Astrocyte (in vitro differentiated cells and primary cell): ENCODE measurements around the gene GPC3. TPM values are rescaled to one million over a fixed set of nuclear protein-coding genes. Genes with fewer than 3 reads are reported as not detected.

Experiments
- DNase-seq: peaks from one replicate; pipeline ENCODE4 v3.0.0-alpha.2; 2010; ENCODE audit warnings: low read depth
- FAIRE-seq: peaks from 2 replicates; lab custom pipeline; 2011; peaks lifted over from hg19 to GRCh38; lab: Jason Lieb, UNC
- H2AFZ ChIP-seq: 2 replicates; pipeline ENCODE4 v1.6.0; 2012; ENCODE audit warnings: low read depth, low read length, inconsistent platforms
- H3K27ac ChIP-seq: 2 replicates; pipeline ENCODE4 v1.5.1; 2011; ENCODE audit warnings: low read depth, low read length, inconsistent platforms
- H3K27me3 ChIP-seq: 2 replicates; pipeline ENCODE4 v1.6.0; 2011; ENCODE audit warnings: low read length, inconsistent platforms; ENCODE audit not compliant: insufficient read depth
- H3K36me3 ChIP-seq: 2 replicates; pipeline ENCODE4 v1.5.1; 2011; ENCODE audit warnings: low read length, inconsistent platforms; ENCODE audit not compliant: insufficient read depth
- H3K4me1 ChIP-seq: 2 replicates; pipeline ENCODE4 v1.5.1; 2011; ENCODE audit warnings: low read length, inconsistent platforms; ENCODE audit not compliant: insufficient read depth
- H3K4me2 ChIP-seq: 2 replicates; pipeline ENCODE4 v1.6.0; 2012; ENCODE audit warnings: low read length, inconsistent platforms
- H3K4me3 ChIP-seq: 2 replicates; pipeline ENCODE4 v1.5.1; 2011; ENCODE audit warnings: low read depth, mild to moderate bottlenecking, low read length, inconsistent platforms; ENCODE audit not compliant: insufficient read depth
- H3K79me2 ChIP-seq: 2 replicates; pipeline ENCODE4 v1.6.0; 2012; ENCODE audit warnings: mild to moderate bottlenecking, low read length, inconsistent platforms; ENCODE audit not compliant: insufficient read depth
- H3K9ac ChIP-seq: 2 replicates; pipeline ENCODE4 v1.6.0; 2012; ENCODE audit warnings: mild to moderate bottlenecking, low read length, inconsistent platforms
- H3K9me3 ChIP-seq: 2 replicates; pipeline ENCODE4 v1.5.1; 2012; ENCODE audit warnings: low read depth, mild to moderate bottlenecking, low read length, inconsistent platforms; ENCODE audit not compliant: insufficient read depth
- H4K20me1 ChIP-seq: 2 replicates; pipeline ENCODE4 v1.6.0; 2012; ENCODE audit warnings: low read length, inconsistent platforms; ENCODE audit not compliant: insufficient read depth
- H3K27ac Mint-ChIP-seq: one replicate; pipeline ENCODE4 v1.8.0; 2021; ENCODE audit warnings: mild to moderate bottlenecking, mixed read lengths; ENCODE audit not compliant: unreplicated experiment
- H3K27me3 Mint-ChIP-seq: one replicate; pipeline ENCODE4 v1.8.0; 2021; ENCODE audit warnings: low read depth, mixed read lengths; ENCODE audit not compliant: unreplicated experiment
- H3K36me3 Mint-ChIP-seq: one replicate; pipeline ENCODE4 v1.8.0; 2021; ENCODE audit warnings: low read depth, mixed read lengths; ENCODE audit not compliant: unreplicated experiment
- H3K4me1 Mint-ChIP-seq: one replicate; pipeline ENCODE4 v1.8.0; 2021; ENCODE audit warnings: low read depth, mixed read lengths; ENCODE audit not compliant: unreplicated experiment
- H3K4me3 Mint-ChIP-seq: one replicate; pipeline ENCODE4 v1.8.0; 2021; ENCODE audit warnings: mild to moderate bottlenecking, moderate library complexity, mixed read lengths; ENCODE audit not compliant: unreplicated experiment
- H3K9me3 Mint-ChIP-seq: one replicate; pipeline ENCODE4 v1.8.0; 2021; ENCODE audit warnings: mild to moderate bottlenecking, mixed read lengths; ENCODE audit not compliant: unreplicated experiment
- CTCF ChIP-seq: IDR thresholded peaks from 2 replicates; pipeline ENCODE4 v1.5.1; 2011; ENCODE audit warnings: low read depth, mild to moderate bottlenecking, inconsistent platforms, low read length, moderate library complexity; ENCODE audit not compliant: insufficient read depth
- EZH2 ChIP-seq: IDR thresholded peaks from 2 replicates; pipeline ENCODE4 v1.6.1; 2012; ENCODE audit warnings: mild to moderate bottlenecking, low read length, inconsistent platforms; ENCODE audit not compliant: insufficient read depth
- total RNA-seq: library from RNA; stranded (reverse); gene quantifications from 2 replicates; pipeline ENCODE4 v1.2.1, GENCODE V29; 2021

The GPC3 gene
- total RNA-seq, 1 donor from 2014 or later, result 8.2 TPM

DNA sequence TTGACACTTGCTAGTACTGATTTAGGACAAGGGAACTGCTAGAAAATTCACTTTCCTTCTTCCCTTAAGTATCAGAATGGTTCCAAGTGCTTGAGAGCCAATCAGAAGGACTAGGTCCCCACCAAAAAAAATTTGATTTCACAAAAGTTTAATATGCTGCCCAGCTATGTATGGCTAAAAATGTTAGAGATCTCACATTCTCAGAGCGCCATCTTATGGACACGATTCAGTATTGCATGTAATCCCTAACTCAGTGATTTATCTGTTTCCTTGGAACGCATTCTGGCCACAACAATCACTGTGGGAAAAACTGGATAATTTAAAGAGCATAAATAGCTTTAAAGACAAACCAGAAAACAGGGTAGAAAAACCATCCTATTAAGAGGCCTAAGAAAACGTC, 315.0 kb downstream of the GPC3 start:
- peak; percentile 24 for DNase-seq
- no peak overlapping the region for H2AFZ ChIP-seq
- H3K79me2 ChIP-seq, result no peaks in the 10 kb centered on the region
- H3K27me3 Mint-ChIP-seq, result no peaks in the 10 kb centered on the region
- TF ChIP-seq EZH2 (no peak), CTCF (peak; percentile 73)
- no peak overlapping the region for H3K4me3 Mint-ChIP-seq
- no peaks in the 10 kb centered on the region for H3K9me3 ChIP-seq
- no peaks in the 10 kb centered on the region for H3K9me3 Mint-ChIP-seq
- no peak overlapping the region for H3K9ac ChIP-seq
- H3K4me3 ChIP-seq, result no peak overlapping the region
- H3K4me1 ChIP-seq, result no peaks in the 10 kb centered on the region
- no peaks in the 10 kb centered on the region for H3K36me3 Mint-ChIP-seq
- peaks cover 8% of the 10 kb centered on the region for H3K4me1 Mint-ChIP-seq
- FAIRE-seq, result peak; percentile 99
- no peaks in the 10 kb centered on the region for H3K27me3 ChIP-seq
- no peak overlapping the region for H3K27ac Mint-ChIP-seq
- H3K4me2 ChIP-seq, result no peak overlapping the region
- no peaks in the 10 kb centered on the region for H3K36me3 ChIP-seq
- no peaks in the 10 kb centered on the region for H4K20me1 ChIP-seq
- H3K27ac ChIP-seq, result no peak overlapping the region

- Histone ChIP-seq H3K9ac (no peak overlapping the region), H3K79me2 (no peaks in the 10 kb centered on the region), H3K27ac (no peak overlapping the region), H3K4me3 (no peak overlapping the region), H3K4me1 (no peaks in the 10 kb centered on the region), H3K27me3 (no peaks in the 10 kb centered on the region), H3K36me3 (no peaks in the 10 kb centered on the region), H3K9me3 (no peaks in the 10 kb centered on the region), H3K4me2 (no peak overlapping the region), H2AFZ (no peak overlapping the region), H4K20me1 (no peaks in the 10 kb centered on the region)
- Mint-ChIP-seq H3K9me3 (no peaks in the 10 kb centered on the region), H3K4me3 (no peak overlapping the region), H3K4me1 (no peaks in the 10 kb centered on the region), H3K27ac (no peak overlapping the region), H3K27me3 (no peaks in the 10 kb centered on the region), H3K36me3 (no peaks in the 10 kb centered on the region)
- TF ChIP-seq CTCF (no peak), EZH2 (no peak)
- no peak for FAIRE-seq
- DNase-seq, result no peak
These were observed 316.2 kb downstream of the GPC3 start for GRCh38 chrX:133669214-133669613.

GRCh38 chrX:133668225-133668931, 317.0 kb downstream of the GPC3 start:
- Mint-ChIP-seq H3K36me3 (no peaks in the 10 kb centered on the region), H3K4me3 (no peak overlapping the region), H3K27me3 (no peaks in the 10 kb centered on the region), H3K4me1 (no peaks in the 10 kb centered on the region), H3K27ac (no peak overlapping the region), H3K9me3 (no peaks in the 10 kb centered on the region)
- H4K20me1 ChIP-seq, result no peaks in the 10 kb centered on the region
- H3K4me1 ChIP-seq, result no peaks in the 10 kb centered on the region
- H3K27me3 ChIP-seq, result no peaks in the 10 kb centered on the region
- no peak overlapping the region for H3K27ac ChIP-seq
- H3K36me3 ChIP-seq, result no peaks in the 10 kb centered on the region
- H2AFZ ChIP-seq, result no peak overlapping the region
- H3K9me3 ChIP-seq, result no peaks in the 10 kb centered on the region
- no peak for FAIRE-seq
- no peaks in the 10 kb centered on the region for H3K79me2 ChIP-seq
- no peak overlapping the region for H3K9ac ChIP-seq
- no peak overlapping the region for H3K4me3 ChIP-seq
- DNase-seq, result no peak
- TF ChIP-seq CTCF, result no peak
- no peak for TF ChIP-seq EZH2
- no peak overlapping the region for H3K4me2 ChIP-seq
